Measurements from ENCODE around the gene SNAP47. TPM values are rescaled to one million over a fixed set of nuclear protein-coding genes. Genes with fewer than 3 reads are reported as not detected.

SNAP47 gene
- total RNA-seq, 4 donors from 2014 or later: 25.7 to 71.0 (median 38.4) TPM

DNA sequence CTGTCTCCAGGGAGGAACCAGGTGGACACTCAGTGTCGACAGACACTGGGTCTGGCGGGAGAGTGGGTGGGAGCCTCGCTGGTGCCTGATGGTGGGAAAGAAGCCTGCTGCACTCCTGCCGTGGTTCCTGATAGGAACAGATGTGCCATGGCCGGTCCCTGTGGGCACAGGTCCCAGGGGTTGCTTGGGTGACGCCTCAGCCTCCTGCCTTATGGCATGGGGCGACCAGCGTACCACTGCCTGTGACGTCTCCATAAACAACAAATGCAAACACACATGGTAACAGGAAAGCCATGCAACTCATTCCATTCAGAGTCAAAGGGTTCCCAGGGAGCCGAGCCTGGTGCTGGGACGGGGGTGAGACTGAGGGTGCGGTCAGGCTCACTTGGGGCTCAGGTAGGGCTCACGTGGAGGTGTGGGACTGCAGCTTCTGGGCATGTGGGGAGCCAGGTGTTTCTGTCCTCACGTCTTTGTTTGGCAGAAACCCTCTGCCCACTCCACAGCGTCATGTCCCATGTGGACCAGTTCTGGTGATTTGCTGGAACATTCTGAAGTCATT is 34.8 kb downstream of the SNAP47 start:
- peaks cover 0 to 46% (median 0%) of the 10 kb centered on the region in 3 donors for H3K36me3 ChIP-seq
- peaks cover 0 to 12% (median 7%) of the 10 kb centered on the region in 4 donors for H3K4me1 ChIP-seq
- no peak overlapping the region for H3K4me3 ChIP-seq
- H3K27ac ChIP-seq: no peak overlapping the region
- TF ChIP-seq, protein P1, sequence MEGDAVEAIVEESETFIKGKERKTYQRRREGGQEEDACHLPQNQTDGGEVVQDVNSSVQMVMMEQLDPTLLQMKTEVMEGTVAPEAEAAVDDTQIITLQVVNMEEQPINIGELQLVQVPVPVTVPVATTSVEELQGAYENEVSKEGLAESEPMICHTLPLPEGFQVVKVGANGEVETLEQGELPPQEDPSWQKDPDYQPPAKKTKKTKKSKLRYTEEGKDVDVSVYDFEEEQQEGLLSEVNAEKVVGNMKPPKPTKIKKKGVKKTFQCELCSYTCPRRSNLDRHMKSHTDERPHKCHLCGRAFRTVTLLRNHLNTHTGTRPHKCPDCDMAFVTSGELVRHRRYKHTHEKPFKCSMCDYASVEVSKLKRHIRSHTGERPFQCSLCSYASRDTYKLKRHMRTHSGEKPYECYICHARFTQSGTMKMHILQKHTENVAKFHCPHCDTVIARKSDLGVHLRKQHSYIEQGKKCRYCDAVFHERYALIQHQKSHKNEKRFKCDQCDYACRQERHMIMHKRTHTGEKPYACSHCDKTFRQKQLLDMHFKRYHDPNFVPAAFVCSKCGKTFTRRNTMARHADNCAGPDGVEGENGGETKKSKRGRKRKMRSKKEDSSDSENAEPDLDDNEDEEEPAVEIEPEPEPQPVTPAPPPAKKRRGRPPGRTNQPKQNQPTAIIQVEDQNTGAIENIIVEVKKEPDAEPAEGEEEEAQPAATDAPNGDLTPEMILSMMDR (IDR thresholded peaks at IDR 0.05): no peak
- TF ChIP-seq POLR2A (IDR thresholded peaks at IDR 0.05): no peak
- no peaks in the 10 kb centered on the region for H3K27me3 ChIP-seq
- no peaks in the 10 kb centered on the region for H3K9me3 ChIP-seq
- DNase-seq: peak in 1 of 3 donors; percentile 19

DNA sequence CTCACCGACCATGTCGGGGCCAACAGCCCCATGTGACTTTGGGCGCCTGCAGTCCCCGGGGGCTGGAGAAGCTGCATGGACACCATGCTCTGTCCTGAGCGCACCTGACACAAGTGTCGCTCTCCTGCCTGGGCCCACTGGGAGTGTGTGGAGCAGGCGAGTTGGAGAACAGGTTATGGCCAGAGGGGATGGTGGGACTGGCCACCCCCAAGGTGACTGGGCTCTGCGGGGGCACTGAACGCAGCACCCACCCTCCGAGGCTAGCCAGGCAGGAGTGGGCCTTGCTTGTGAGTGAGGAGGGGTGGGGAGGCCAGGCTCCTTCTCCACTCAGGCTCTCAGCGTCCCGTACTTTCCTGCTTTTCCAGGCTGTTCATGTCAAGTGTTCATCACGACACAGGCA is 35.6 kb downstream of the SNAP47 start:
- H3K27ac ChIP-seq: no peak overlapping the region
- H3K4me1 ChIP-seq: peaks cover 0 to 9% (median 5%) of the 10 kb centered on the region in 4 donors
- no peak overlapping the region for H3K4me3 ChIP-seq
- H3K27me3 ChIP-seq: no peaks in the 10 kb centered on the region
- peaks cover 0 to 48% (median 0%) of the 10 kb centered on the region in 3 donors for H3K36me3 ChIP-seq
- peak in 1 of 3 donors; percentile 26 for DNase-seq
- no peaks in the 10 kb centered on the region for H3K9me3 ChIP-seq
- TF ChIP-seq, protein P1 (IDR thresholded peaks at IDR 0.05): no peak
- no peak for TF ChIP-seq POLR2A (IDR thresholded peaks at IDR 0.05)

DNA sequence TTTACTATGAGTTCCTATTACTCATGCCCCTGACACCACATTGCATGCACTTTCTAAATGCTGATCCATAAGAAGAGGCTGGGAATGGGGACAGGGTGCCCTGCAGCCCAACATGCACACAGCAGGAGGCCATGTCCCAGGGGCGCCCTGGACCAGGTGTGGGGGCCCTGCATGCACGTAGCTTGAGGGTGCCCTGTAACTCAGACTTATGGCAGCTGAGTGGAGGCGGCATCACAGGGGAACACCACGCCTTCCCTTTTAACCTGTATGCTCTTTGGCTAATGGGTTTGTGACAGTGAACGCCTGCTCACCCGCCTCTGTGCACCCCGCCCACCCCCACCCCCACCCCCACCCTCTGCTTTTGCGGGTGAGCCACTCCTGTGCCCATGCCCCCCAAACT is 36.1 kb downstream of the SNAP47 start:
- no peaks in the 10 kb centered on the region for H3K27me3 ChIP-seq
- H3K4me3 ChIP-seq: no peak overlapping the region
- no peaks in the 10 kb centered on the region for H3K9me3 ChIP-seq
- peaks cover 0 to 53% (median 0%) of the 10 kb centered on the region in 3 donors for H3K36me3 ChIP-seq
- no peak for DNase-seq
- H3K27ac ChIP-seq: no peak overlapping the region
- no peak for TF ChIP-seq POLR2A (IDR thresholded peaks at IDR 0.05)
- TF ChIP-seq, protein P1 (IDR thresholded peaks at IDR 0.05): no peak
- H3K4me1 ChIP-seq: peaks cover 0 to 5% (median 3%) of the 10 kb centered on the region in 4 donors

DNA sequence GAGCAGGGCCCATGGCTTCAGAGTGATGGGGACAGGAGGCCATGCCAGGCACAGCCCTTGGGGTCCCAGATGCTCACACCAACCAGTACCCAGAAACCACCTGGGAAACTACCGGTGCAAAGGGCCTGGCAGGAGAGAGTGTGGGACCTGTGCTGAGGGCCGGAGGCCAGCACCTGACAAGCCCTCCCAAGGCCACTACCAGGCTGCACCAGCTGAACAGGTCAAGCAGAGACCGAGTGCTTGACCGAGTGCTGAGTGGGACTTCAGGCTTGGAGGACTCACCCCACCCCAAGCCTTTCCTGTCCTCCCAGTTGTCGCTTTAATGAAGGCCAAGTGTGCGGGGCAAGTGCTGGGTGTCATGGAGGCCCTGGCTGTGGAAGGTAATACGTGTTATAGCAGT is 36.5 kb downstream of the SNAP47 start:
- no peak overlapping the region for H3K27ac ChIP-seq
- peaks cover 0 to 5% (median 1%) of the 10 kb centered on the region in 4 donors for H3K4me1 ChIP-seq
- H3K36me3 ChIP-seq: peaks cover 0 to 56% (median 0%) of the 10 kb centered on the region in 3 donors
- TF ChIP-seq POLR2A (IDR thresholded peaks at IDR 0.05): no peak
- TF ChIP-seq, protein P1 (IDR thresholded peaks at IDR 0.05): no peak
- H3K27me3 ChIP-seq: no peaks in the 10 kb centered on the region
- peak in 1 of 3 donors; percentile 26 for DNase-seq
- no peak overlapping the region for H3K4me3 ChIP-seq
- H3K9me3 ChIP-seq: no peaks in the 10 kb centered on the region

DNA sequence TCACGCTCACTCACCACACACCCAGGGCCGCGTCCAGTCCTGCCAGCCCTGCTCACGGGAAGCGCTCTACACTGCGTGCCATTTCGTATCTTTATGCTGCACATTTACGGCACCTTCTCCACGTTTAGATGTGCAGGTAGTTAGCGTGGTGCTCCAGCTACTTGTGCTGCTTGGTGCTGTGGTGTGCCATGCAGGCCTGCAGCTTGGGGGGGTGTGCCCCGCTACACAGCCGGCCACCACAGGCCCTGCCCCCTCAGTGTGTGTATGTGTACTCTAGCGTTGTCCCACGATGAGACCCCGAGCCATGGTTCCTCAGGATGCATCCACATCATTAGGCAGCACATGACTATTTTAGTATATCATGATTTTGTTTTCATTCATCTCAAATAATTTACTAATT is 38.3 kb downstream of the SNAP47 start:
- Histone ChIP-seq H3K9me3 (no peaks in the 10 kb centered on the region), H3K27me3 (no peaks in the 10 kb centered on the region), H3K36me3 (peaks cover 0 to 40% (median 0%) of the 10 kb centered on the region in 3 donors), H3K27ac (no peak overlapping the region), H3K4me3 (no peak overlapping the region), H3K4me1 (no peaks in the 10 kb centered on the region)
- TF ChIP-seq, protein P1 (IDR thresholded peaks at IDR 0.05): no peak
- no peak for TF ChIP-seq POLR2A (IDR thresholded peaks at IDR 0.05)
- no peak for DNase-seq
